GM19397 (cell line): Measurements from ENCODE around the gene MAFF.

Experiments
- ATAC-seq: cut with Tn5 transposase; IDR thresholded peaks from one replicate; pipeline ENCODE4 v1.9.1; 2021; ENCODE audit warnings: mild to moderate bottlenecking, moderate library complexity; ENCODE audit not compliant: unreplicated experiment

MAFF gene

DNA sequence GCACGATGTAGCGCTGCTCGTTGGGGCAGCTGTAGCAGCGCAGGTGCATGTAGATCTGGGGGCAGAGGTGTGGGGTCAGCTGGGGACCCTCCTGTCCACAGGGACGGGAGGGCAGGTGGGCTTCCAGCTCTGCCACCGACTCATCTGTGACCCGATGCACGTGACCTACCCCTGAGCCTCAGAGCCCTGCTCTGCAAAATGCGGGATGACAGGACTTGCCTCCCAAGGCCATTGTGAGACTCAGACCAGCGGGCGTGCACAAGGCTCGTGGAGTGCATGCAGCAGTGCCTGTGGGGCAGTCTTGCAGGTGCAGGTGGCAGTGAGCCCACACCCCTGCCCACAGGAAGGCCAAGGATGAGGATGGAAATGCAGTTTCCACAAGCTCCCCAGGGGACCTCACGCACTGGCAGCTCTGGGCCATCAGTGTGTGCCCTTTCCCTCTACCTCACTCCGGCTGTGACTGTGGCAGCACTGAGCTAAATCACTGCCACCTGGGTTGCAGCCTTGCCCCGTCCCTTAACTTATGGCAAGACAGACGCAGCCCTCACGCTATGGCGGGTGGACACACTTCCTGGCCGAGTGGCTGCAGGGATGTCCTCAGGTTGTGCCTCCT lies 44.4 kb downstream of the MAFF start:
- no peak for ATAC-seq

DNA sequence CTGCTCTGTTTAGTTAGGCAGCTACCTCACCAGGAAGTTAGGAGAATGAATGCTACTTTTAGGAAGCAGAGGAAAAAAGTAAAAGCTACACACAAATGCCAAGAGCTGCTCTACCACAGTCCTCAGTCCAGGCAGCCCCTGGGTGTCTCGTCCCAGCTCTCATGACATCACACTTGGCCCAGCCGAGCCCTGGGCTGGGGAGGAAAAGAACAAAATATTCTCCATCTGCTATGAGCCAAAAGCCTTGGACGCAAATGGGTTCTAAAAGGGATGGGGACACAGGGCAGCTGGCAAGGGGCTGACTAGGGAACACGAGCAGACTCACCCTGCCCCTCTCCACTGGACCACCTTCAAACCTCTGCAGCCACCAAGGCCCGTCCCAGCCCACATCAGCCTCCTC lies 44.9 kb downstream of the MAFF start:
- no peak for ATAC-seq

DNA sequence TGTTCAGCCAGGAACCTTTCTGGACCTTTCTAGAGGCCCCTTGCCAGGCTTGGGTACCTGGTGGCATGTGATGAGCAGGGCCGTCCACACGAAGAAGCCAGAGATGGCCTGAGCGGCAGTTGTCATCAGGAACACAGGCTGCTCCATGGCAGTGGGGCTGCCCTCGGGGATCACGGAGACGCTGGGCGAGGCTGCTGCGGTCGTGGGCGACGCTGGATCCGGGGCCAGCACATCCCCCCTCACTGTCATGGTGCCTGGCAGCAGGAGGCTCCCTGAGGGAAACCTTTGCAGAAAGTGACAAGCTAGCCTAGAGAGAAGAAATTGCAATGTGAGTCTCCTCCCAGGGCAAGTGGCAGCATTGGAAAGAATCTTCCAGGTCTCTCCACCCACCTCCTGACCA lies 45.9 kb downstream of the MAFF start:
- no peak for ATAC-seq

DNA sequence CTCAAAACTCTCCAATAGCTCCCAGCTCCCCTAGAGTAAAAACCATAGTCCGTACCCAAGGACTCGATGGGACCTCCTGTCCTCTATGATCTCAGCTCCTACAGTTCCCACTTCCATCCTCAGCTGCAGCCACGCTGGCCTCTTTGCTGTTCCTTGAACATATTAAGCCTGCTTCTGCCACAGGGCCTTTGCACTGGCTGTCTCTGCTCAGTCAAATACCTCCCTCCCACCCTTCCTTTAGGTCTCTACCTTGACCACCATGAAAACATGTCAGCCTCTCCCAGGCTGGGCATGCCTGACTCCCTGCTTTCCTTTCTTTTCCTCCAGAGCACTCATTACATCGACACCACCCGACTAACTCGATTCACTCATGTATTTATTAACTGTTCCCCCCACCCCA lies 46.5 kb downstream of the MAFF start:
- ATAC-seq = no peak

DNA sequence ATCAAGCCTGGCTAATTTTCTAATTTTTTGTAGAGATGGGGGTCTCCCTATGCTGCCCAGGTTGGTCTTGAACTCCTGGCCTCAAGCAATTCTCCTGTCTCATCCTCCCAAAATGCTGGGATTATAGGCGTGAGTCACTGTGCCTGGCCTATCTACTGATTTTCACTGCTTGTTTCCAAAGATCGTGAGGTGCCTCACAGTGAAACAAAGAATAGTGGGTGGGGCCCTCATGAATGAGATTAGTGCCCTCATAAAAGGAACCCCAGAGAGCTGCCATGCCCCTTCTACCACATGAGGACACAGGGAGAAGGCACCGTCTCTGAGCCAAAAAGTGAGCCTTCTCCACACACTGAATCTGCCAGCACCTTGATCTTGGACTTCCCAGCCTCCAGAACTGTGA lies 47.5 kb downstream of the MAFF start:
- ATAC-seq = no peak

DNA sequence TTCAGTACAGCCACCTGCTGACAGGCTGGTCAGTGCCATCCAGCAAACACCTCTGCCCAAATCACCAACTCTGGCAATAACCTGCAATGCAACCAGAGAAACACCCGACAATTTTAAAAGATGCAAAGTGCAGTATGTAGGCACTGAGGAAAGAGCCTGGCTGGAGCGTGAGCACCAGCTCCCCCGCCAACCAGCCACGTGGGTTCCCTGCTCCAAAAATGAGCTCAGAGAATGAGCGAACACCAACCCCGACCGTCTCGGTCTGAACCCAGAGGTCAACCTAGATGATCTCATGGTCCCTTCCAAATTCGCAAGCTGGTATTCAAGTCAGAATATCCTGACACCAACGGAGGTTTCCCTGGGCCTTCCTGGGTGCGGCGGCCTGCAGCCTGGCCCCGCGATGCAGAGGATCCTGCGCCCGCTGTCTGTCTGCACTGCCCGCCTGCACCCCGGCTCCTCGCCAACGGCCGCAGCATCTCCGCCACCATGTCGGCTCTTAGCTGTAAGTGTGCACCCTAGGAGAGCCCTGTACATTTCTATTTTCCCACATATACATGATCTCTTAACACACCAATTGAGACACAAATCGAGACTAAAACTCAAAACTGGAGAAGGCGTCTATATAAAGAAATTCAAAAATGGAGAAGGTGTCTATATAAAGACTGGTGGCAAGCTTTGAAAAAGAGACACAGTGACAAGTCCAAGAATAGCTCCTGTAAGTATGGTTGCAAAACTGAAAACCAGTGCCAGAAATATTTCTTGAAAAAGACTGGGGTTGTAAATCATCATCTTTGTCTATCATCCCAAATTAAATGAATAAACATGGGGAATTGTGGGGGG lies 48.2 kb downstream of the MAFF start:
- ATAC-seq = no peak

DNA sequence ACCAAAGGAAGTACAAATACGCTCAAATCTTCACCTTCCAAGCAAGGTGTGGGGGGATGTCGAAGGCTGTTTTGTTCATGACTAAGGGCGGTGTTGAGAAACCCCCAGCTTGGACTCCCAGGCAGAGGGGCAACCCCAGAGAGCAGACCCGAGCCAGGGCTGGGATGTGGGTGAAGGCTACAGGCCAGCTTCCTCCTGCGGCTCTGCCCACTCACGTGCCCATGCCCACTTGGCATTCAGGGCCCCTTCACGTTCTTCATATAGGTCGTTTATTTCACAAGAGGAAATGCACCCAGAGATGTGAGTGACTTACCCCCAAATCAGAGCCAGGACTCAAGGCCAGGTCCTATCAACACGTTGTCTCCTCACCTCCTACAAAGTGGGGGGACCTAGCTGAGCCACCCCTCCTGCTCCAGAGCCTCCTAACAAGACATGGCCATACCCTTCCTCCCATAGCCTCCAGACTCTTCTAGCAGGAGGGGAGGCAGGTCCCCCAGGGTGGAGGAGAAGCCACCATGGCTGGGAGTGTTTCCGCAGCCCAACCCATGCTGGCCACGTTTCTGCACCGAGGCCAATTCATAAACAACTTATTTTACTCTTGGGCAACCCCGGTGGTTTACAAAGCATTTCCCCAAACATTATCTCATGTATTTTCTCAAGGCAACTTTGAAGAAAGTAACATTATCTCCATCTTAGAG lies 49.0 kb downstream of the MAFF start:
- no peak for ATAC-seq

DNA sequence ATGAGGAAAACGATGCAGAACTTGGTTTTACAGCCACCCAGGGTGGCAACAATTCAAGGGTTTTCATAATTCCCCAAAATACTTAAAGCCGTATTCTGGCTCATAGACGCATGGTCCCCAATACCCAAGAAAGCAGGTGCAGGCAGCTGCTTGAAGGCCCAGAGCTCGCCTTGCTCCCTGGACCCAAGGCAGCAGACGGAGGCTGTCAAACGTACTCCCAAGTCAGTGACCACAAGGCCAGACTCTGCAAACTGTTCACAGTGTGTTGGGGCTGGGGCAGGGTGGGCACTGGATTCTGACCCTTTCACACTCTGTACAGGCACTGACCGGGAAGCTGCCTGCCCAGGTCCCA lies 49.5 kb downstream of the MAFF start:
- no peak for ATAC-seq

DNA sequence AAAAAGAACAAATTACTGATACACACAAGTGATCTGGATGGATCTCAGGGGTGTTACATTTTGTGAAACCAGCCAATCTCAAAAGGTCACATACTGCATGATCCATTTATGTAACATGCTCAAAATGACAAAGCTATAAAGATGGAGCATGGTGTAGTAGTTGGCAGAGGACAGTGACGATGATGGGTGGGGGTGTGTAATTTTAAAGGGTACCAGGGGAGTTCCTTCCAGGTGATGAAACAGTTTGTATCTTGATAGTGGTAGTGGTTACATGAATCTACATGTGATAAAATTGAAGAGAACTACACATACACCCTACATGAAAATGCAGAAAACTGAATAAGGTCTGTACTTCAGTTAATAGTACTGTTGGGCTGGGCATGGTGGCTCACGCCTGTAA lies 53.9 kb downstream of the MAFF start:
- ATAC-seq = no peak

DNA sequence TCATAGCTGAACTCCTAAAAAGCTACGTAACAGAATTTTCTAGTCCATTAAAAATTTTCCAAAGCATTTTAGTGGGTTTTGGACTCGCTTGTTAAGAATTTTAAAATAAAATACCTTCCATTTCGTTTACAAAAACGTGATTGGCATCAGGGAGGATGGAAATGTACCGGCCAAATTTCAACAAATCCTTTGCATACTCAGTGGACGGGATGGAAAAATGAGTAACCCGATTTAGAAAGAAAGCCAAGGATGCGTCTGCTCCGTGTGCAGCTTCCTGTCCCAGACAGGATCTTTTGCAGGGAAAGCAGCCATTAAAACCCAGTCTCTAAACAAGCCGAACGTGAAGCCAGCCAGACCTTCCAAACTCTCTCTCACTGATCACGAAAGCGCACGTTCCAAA lies 55.4 kb downstream of the MAFF start:
- ATAC-seq = no peak

DNA sequence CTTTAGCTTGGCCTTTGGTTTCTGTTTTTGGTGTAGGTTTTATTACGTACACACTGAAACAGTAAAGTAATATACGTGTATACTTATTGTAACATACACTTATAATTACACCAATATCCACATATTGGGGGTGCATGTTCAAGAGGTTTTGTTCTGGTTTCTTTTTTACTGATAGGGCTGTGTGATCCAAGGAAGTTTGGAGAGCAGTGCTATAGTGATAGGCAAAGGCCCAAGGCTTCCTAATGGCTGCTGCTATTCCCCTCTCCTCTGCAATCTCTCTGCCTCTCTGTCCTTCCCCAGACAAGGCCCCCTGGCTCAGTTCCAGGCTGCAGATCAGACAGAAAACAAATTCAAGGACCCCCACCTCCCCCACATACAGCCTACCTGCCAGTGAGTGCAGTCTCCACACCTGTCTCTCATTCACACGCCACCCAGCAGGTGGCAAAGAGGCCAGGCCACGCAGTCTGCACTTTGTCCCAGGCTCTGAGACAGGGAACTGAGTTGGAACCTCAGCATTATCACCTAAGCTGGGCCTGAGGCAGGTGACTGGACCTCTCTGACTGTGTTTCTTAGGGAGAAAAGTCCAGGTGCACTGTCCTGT lies 56.0 kb downstream of the MAFF start:
- ATAC-seq = no peak

DNA sequence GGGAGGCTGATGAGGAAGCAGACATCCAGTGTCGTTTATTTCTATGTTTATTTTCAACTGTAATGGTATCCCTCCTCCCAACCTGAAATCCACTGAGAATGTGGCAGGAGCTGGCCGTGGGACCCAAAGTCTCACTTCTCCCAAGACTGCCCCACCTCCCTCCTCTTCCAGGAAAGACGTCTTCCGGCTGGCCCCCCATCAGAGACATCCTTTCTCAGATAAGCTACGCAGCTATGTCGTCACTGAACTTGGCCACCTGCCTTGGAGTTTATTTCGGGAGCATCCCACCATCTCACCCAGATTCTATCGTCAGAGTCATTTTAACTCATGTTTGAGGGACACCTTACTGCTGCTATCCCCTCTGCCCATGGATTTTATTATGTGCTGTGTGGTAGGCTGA lies 57.1 kb downstream of the MAFF start:
- ATAC-seq = no peak

DNA sequence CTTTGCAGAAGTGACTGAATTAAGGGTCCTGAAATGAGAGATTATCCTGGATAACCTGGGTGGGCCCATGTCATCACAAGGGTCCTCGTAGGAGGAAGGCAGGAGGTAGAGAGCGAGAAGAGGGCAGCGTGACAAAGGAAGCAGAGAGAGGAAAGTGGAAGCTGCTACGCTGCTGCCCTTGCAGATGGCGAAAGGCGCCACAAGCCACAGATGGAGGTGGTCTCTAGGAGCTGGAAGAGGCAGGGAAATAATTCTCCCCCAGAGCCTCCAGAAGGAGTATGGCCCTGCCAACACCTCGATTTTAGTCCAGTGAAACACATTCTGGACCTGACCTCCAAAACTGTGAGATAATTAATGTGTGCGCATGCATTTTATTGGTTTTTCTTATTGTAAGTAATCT lies 57.6 kb downstream of the MAFF start:
- ATAC-seq = no peak

DNA sequence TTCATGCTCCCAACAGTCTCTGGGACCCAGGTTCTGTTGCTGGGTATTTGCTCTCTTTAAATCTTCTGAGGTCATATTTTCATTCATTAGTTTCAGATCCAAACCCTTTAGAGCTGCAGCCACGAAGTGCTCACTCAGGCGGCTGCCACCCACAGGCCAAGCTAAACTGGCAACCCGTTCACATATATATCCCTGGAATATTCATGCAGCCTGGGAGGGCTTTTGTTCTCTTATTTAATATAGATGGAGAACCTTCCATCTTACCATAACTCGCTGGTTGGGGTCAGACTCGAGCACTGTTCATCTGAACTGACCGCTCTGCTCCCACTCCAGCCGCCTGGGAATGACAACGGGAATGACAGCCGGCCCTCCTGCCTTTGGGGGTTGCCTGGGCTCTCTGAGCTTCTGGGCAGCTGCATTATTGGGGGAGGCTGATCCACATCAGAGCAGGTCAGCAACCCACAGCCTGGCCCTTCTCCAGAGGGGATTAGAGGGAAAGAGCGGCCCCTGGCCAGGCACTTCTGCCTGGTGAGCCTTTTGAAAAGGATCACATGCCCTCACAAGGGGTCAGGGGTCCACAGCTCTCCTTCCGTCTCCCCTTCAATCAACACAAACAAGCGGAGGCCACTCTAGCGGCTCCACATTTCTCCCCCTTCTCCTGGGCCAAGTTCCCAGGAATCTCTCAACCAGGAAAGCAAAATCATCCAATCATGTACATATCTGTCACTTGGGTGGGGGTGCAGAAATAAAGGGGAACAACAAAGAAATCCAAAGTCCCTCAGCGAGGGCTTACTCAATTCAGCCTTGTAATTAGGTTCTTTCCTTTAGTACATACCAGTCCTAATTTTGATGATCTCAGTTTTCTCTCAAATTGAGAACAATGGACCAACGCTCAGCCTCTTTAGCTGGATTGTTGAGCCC lies 59.2 kb downstream of the MAFF start:
- ATAC-seq = no peak

DNA sequence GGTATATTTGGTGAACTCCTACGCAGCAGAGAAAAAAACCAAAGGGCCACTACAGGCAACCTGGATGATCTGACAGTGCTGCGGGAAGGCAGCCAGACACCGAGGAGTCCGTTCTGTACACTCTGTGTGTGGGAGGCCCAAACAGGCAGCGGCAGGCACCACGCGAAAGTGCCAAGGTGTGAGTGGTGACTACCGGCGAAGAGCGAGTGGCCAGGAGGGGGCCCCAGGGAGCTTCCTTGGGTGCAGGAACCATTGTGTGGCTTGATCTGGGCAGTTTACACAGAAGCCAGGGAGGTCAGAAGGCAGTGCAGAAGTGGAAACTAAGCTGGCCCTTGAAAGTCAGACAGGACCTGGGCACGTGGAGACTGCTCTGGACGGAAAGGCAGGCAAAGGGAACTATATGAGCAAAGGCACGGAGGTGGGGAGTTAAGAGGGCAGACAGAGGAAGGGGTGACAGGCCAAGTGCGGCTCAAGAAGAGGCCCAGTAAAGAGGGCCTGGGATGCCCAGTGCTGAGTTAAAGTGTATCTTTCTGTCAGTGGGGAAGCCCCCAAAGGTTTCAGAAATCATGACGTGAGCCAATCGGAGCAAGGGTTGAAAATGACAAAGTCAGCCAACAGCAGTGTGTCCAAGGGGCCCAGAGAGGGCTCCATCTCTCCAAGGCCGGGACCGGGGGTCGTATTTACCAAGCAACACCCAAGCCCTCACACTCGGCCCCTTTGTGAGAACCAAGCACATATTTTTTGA lies 60.4 kb downstream of the MAFF start:
- ATAC-seq = no peak

DNA sequence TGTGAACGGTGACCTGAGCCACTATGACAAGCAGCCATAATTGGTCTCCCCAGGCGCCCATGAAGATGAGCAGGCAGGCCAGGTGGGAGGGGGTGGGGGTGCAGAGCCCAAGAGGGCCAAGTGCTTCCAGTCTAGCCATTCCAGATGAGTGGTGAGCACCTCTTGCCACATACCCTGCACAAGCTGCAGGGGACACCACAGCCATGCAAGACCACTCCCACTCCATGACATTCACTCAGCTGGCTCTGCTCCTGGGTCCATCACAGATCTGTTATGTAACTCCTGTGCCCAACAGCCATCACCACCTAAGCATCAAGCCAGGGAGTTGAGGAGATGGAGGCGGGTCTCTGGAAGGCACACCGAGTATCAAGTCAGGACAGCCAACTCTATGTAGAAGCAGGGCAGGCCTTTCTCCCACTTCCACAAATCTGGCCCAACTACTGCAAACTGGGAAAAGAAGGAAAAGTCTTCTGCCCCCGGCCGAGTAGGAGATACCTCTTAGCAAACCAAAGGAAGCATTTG lies 62.6 kb downstream of the MAFF start:
- no peak for ATAC-seq
